GM18870 (cell line): ENCODE measurements around the gene BRD1.

Source experiments
- ATAC-seq: cut with Tn5 transposase; IDR thresholded peaks from one replicate; pipeline ENCODE4 v1.9.1; 2021; ENCODE audit warnings: moderate library complexity; ENCODE audit not compliant: unreplicated experiment

The BRD1 gene

DNA sequence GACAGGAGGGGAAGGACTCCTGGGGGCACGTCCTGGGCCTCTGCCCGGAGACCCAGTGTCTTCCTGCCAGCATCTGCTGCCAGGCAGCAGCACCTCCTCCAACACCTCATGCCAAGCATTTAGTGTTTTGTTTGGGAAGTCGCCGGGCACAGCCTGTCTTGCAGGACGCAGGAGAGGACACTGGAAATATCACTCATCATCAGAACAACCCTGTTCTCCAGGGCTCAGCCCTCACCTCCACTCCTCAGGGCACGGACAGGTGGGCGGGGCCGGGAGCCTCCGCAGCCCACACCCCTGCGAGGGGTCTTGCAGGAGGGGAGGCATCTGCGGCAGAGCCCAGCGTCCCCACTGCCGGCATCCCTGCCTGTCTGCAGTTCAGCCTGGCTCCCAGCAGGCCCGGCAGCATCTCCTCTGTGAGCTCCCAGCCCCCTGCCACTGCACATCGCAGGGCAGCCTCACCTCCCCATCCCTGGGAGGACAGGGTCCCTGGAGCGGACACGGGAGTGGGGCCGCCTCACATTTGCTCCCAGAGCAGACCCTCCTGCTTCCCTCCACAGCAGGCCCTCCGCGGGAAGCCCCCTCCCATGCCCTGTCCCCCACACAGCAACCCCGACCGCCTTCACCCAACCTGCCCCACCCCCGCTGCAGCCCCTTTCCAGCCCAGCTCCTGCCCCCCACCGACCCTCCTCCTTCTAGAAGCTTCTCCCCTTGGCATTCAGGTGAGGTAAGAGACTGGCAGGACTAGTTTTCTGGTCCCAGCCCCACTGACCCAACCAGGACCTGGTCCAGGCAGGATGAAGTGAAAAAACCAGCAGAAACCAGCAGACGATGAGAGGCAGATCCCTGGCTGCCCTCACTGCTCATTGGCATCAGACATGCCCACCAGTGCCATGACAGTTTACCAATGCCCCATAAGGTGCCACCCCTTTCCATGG lies 72.7 kb downstream of the BRD1 start:
- no peak for ATAC-seq

DNA sequence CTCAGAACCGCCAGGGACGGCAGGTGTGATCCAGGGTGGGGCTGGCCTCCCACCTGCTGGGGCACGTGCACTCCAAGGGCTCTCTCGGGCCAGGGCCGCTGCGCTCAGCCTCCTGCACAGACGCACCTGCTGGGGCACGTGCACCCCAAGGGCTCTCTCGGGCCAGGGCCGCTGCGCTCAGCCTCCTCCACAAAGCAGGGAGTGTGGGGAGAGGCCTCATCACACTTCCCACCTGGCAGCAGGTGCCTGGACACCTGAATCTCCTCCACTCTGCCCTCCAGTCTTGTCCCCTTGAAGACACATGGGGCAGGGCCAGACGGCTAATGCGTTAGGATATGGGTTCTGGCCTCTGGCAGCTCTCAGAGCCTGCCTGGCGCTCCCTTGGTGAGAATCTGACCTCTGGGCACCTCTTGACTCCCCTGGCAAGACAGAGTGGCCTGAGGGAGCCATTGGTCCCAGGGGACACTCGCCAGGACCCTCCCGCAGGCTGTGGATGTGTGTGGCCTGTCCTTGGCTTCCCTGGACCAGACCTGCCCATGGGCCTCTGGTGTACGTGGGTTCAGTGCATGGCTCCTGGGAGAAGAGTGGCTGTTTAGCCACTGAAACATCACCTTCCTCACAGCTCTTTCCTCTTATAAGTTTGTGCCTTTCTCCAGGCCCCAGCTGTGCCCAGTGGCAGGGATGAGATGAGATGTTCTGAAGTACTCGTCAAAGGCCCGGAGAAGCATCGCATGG lies 73.5 kb downstream of the BRD1 start:
- ATAC-seq = no peak

DNA sequence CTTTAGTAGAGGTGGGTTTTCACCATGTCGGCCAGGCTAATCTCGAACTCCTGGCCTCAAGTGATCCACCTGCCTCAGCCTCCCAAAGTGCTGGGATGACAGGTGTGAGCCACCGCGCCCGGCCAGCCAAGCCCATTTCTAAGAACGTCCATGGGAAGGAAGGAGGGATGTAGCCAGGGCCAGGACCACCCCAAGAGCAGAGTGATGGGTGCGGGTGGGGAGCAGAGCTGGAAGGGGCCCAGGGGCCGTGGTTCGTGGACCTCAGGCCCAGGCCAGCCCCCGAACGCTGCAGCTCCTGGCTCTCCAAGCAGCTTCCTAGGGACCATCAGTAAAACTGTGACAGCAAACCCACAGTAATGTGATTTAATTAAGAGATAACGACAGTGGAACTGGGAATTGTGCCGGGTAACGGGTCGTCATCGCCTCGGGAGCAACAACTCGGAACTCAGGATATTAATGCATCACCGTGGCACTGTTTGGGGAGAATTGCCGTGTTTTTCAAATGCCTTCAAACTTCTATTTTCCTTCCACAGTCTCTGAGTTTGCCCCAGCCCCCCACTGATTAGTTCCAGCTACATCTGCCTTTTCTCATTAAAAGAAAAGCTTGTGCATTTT lies 74.3 kb downstream of the BRD1 start:
- ATAC-seq = no peak

DNA sequence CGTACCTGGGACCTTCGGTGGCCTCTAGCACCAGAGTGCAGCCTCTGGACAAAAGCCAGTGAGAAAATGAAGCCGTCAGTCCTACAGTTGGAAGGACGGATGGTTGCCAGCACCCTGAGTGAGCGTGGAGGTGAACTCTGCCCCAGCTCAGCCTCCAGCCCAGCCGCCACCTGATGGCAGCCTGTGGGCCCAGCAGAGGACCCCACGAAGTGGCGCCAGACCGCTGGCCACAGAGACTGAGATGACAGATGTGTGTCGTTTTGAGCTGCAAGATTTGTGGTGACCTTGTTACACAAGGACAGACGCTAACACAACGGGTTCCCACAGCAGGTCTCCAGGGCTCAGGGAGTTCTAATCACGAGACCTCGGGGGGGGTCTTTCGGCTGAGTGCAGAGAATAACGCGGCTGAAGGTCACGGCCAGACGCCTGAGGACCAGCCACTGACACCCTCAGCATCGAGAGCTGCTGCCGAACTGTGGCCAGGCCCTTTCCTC lies 75.0 kb downstream of the BRD1 start:
- no peak for ATAC-seq

DNA sequence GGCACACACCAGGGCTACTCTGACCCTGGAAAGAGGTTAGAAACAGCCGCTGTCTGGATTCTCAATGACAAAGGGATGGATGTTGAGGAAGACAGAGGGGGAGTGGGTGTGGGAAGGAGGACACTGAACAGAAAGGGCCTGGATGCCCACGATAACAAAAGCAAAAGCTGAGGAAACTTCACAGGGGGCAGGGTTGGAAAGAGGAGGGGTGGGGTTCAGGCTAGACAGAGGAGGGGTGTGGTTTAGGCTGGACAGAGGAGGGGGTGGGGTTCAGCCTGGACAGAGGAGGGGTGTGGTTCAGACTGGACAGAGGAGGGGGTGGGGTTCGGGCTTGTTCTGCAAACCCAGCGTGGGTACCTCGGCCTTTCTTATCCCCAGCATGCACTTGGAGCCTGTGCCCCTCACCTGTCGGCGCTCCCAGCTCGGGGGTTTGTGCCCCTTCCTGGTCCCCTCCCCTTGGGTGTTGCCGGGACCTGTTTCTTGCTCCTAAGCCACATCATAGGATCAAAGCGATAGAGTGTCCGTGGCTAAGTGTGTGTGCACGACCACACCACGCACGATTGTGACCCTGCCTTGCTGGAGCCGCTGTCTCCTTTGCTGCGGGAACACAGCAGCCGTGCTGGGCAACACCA lies 75.6 kb downstream of the BRD1 start:
- ATAC-seq = no peak

DNA sequence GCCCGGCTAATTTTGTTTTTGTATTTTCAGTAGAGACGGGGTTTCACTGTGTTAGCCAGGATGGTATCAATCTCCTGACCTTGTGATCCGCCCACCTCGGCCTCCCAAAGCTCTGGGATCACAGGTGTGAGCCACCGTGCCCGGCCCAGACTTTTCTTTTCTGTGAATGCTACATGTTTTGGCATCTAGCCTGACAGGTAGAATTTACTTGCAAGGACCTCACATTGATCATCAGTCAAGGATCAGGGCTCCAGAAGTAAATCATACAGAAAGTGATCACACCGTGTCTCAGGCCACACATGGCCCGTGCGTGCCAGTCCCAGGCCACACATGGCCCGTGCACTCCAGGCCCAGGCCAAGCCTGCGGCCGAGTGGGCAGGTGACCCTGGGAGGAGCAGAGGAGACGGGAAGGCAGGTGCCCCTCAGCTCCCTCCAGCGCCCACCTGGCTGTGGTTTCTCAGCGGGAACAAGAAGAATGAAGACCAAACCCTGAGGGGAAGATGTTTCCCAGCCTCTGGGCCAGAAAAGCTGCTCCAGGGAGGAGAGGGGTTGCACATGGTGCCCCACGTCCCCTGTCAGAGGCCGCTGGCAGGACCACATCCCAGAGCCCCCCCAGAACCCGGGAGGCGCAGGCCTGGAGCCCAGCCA lies 76.2 kb downstream of the BRD1 start:
- ATAC-seq = no peak

DNA sequence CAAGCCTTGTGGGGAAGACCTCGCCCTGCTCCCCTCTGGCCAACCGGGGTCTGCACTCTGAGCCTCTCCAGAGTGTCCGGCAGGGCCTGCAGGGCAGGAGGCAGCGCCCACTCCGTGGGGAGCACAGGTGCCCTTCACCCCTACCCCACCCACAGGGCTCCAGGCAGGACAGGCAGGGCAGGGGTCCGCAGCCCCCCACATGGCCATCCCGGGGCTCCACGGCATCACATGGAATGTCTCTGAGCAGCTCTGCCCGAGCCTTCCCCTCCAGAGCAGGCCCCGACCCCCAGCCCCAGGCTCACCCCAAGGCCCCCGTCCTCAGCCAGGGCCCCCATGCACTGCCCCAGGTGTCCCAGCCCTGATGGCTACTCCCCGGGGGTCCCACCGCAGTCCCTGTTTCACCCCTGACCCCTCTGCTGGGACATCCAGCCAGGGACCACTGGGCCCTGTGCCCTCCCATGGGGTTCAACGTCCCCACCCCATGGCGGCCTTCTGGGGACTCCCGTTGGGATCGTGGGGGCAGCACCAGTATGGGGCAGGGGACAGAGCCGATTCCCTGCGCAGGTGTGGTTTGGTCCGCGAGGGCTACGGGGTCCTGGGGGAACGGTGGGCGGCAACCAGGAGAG lies 77.7 kb downstream of the BRD1 start:
- no peak for ATAC-seq

DNA sequence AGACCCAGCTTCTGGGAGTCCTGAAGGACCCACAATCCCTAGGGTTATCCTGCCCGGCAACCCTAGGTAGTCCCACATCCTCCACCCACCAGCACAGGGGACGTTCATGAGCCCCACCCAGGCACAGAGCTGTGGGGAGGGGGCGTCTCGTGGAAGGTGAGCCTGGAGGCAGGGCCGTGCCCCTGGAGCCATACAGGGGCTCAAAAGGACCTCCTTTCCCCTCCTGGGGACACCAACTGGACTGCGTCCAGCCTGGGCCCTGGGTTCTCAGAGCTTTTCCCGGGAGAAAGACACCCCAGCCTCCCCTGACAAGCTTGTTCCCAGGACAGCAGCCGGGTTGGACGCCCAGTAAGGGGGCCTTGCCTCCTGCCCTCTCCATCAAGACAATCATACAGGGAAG lies 78.4 kb downstream of the BRD1 start:
- ATAC-seq = no peak

DNA sequence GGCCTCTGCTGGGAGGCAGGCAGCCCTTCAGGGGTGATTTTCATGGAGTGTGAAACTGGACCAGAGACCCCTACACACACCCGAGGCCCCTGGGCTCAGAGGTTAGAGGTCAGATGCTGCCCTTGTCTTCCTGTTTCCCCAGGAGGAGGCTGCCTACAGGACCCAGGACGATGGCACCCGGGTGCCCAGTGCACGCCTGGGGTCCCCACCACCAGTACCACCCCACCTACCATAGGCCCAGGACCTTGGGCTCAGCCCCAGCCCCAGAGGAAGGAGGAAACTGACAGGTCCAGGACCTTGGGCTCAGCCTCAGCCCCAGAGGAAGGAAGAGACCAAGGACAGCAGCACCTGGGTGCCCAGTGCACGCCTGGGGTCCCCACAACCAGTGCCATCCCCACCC lies 79.2 kb downstream of the BRD1 start:
- ATAC-seq = no peak

DNA sequence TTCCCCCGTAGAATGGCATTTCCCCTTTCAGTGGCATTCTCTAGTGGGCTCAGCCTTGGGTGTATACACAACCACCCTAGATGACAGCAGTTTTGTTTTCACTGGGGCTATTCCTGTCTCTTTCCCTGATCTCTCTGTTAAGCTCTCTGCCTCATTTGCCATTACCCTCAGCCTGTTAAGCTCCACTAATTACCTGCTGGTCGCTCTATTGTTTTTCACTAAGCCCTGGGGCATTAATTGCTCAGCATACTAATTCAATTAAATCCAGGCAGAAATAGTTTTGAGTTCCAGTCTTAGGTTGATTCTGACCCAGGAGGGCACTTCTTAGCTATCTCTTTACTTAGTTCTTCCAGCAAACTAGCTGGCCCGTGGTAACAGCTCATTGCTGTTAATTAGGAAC lies 80.0 kb downstream of the BRD1 start:
- ATAC-seq = no peak

DNA sequence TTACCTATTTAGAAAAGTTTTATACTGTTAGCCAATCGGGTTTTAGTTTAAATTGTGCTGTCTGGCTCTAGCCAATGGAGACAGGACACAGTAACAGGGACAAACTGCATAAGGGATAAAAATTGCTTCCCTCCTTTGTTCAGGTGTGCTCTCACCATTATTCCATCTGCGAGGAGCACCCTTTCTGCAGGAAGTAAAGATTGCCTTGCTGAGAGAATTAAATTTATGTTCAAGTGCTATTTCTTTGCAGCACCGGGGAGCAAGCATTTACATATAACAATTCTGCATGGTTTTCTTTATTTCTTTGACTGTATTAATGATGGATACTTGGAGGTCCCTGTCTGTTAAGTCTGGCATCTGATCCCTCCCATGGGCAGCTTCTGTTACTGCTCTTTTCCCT lies 80.5 kb downstream of the BRD1 start:
- ATAC-seq = no peak

DNA sequence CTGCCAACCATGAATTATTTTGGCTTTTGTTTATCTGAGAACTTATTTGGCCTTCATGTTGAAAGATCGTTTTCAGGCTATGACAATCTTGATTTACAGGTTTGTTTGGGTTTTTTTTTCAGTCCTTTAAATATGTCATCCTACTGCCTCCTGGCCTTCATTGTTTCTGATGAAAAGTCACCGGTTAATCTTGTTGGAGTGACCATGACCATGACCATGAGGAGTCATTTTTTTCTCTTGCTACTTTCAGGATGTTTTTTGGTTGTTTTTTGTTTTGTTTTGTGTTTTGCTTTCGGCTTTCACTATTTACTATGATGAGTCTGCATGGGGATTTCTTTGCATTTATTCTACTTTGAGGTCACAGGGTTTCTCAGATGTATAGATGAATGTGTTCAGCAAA lies 81.6 kb downstream of the BRD1 start:
- no peak for ATAC-seq

DNA sequence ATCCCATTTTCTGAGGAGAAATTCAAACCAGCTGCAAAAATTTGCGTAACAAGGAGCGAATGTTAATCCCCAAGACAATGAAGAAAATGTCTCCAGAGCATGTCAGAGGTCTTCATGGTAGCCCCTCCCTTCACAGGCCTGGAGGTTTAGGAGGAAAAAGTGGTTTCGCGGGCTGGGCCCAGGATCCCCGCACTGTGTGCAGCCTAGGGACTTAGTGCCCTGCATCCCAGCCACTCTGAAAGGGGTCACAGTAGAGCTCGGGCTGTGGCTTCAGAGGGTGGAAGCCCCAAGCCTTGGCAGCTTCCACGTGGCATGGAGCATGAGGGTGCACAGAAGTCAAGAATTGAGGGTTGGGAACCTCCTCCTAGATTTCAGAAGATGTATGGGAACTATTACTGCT lies 87.4 kb downstream of the BRD1 start:
- no peak for ATAC-seq

DNA sequence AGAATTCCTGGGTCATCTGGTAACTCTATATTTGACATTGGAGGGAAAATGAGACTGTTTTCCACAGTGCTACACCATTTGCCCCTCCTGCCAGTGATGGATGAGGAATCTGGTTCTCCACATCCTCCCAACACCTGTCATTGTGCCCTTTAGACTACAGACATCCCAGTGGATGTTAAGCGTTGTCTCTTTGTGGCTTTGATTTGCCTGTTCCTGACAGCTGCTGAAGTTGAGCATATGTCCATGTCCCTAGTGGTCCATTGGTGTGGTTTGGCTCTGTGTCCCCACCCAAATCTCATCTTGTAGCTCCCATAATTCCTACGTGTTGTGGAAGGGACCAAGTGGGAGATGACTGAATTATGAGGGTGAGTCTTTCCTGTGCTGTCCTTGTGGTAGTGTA lies 88.5 kb downstream of the BRD1 start:
- ATAC-seq = no peak

DNA sequence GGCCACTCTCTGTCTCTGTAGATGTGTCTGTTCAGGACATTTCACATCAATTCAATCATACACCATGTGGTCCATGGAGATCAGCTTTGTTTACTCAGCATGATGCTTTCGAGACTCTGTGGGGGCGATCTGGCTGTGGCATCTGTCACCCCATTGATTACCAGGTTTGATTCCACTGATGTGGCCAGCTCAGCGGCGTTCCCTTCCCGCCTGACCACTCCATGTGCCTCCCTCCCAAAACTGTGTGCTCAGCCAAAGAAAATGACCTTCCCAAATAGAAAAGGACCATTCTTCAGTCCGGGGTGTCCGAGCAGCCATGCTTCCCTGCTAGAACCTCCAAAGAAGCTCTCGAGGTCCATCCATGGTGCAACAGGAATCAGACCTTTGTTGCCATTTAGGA lies 89.1 kb downstream of the BRD1 start:
- ATAC-seq = no peak

DNA sequence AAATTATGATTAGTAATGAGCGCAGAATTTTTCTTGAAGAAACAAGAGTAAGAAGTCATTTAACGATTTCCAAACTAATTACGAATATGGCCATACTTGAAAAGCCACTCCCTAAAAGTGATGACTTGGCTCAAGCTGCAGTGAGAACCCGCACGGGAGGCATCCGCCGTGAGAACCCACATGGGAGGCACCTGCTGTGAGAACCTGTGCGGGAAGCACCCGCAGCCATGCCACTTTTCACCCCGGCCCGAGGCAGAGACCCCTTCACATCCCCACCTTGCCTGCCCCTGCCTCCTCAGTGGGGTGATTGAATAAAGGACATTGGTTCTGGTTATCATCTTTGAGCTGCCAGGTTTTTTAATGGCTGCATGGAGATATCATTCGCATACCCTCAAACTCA lies 89.7 kb downstream of the BRD1 start:
- ATAC-seq = no peak

DNA sequence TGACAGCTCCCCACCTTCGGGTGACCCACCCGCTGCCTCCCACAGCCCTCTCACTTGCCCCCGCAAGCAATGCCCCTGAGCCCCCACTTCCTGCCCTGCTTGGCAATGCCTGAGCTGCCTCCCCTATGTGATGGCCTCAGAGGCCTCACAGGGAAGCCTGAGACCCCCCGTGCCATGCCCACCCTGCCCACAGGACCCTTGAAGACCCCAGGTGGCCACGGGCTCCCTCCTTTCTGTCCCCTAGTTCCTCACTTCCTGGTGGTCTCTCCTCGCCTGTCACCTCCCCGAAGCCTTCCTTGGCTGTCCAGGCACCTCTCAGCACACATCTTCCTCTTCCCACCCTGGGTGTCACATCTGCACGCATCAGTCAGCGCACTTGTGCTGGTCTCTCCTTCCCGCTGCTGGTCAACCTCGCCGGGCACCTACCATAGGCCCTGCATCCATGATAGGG lies 90.5 kb downstream of the BRD1 start:
- no peak for ATAC-seq

DNA sequence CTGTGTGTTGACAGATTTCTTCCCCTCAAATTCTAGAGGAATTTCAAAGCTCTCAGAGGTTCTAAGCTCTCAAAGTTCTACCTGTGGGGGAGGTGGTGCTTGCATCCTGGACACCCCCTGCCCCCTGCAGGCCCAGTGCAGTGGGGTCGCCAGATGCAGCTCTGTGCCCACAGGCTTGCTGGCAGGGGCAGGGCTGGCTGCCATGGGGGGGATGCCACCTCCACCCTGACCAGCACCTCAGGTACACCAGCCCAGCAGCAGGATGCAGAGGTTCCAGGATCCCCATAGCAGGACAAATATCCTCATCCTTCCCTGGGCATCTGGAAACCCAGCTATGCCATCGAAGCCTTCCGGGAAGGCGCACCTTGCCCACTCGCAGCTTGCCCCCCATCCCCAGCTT lies 91.1 kb downstream of the BRD1 start:
- no peak for ATAC-seq

DNA sequence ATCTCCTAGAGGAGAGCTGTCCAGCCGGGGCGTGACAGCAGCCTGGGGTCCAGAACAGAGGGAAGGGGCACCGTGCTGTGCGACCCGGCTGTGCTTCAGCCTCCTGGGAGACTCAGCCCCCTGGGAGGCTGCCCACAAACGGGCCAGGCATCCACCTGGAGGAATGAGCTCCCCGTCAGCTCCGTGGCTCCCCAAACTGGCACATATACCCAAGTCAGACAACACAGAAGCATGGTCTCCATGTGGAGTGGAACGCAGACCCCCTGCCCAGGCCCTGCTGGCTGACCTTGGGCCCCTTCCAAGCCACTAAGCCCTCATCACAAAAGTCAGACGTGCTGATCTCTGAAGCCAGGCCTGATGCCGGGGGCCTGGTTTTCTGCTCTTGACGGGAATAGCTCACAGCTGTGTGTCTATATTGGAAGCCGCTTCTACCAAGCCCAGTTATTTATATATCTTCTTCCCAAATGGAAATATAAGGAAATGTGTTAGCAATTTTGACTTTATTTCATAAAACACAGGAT lies 91.7 kb downstream of the BRD1 start:
- no peak for ATAC-seq

DNA sequence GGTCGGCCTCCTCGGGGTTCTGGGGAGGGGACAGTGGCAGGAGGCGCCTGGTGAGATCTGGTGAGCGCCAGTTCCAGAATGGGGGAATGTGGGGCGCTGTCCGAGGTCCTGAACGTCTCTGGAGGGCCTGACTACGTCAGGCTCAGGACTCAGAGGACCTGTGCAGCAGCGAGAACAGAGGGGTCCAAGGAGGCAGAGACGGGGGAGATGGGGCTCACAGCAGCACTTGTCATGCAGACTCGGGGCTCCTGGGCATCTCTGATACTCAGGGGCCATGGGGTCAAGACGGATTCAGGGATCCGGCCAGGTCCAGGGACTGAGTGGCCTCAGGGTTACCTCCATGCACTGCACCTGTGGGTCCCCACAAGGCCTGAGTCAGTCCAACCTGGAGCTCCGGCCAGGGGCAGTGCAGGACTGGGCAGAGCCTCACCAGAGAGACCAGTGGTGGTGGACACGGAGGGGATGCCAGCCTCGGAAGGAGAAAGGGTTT lies 92.2 kb downstream of the BRD1 start:
- ATAC-seq = no peak
